ENCODE measurements around the gene SOSTDC1. TPM values are rescaled to one million over a fixed set of nuclear protein-coding genes. Genes with fewer than 3 reads are reported as not detected.

The SOSTDC1 gene
- total and polyA plus RNA-seq, 12 donors = 0.11 to 1.2 (median 0.19) TPM; not detected in 4

GRCh38 chr7:16479161-16479560, 13.6 kb upstream of the SOSTDC1 start:
- WGBS, 4 donors = 78 to 88% (median 80%) methylated on average over 4 of the region's 4 CpGs

GRCh38 chr7:16471933-16472332, 6.4 kb upstream of the SOSTDC1 start:
- no peak for DNase-seq
- H3K4me3 ChIP-seq = no peak overlapping the region
- no peak overlapping the region for H3K27ac ChIP-seq
- TF ChIP-seq POLR2A (IDR thresholded peaks at IDR 0.05) (no peak), CTCF (IDR thresholded peaks at IDR 0.05) (no peak)
- H3K9me3 ChIP-seq (replicated peaks in 1 of 3) = no peaks in the 10 kb centered on the region
- H3K27me3 ChIP-seq = no peaks in the 10 kb centered on the region
- H3K4me1 ChIP-seq (replicated peaks in 1 of 2) = no peaks in the 10 kb centered on the region
- H3K36me3 ChIP-seq (replicated peaks in 1 of 2) = no peaks in the 10 kb centered on the region
- WGBS, 4 donors = 80 to 83% (median 81%) methylated on average over 4 of the region's 4 CpGs
- intact Hi-C loops (cut with DNase I) = no loop called here

More at GRCh38 chr7:16479161-16479560, 13.6 kb upstream of the SOSTDC1 start:
- Histone ChIP-seq H3K27ac (no peak overlapping the region), H3K36me3 (replicated peaks in 1 of 2) (no peaks in the 10 kb centered on the region), H3K4me1 (replicated peaks in 1 of 2) (no peaks in the 10 kb centered on the region), H3K27me3 (no peaks in the 10 kb centered on the region), H3K4me3 (no peak overlapping the region), H3K9me3 (replicated peaks in 1 of 3) (no peaks in the 10 kb centered on the region)
- intact Hi-C loops (cut with DNase I) = no loop called here
- DNase-seq = no peak
- no peak for TF ChIP-seq CTCF (IDR thresholded peaks at IDR 0.05)
- no peak for TF ChIP-seq POLR2A (IDR thresholded peaks at IDR 0.05)

GRCh38 chr7:16463949-16464715, 1.4 kb downstream of the SOSTDC1 start:
- Histone ChIP-seq H3K27ac (no peak overlapping the region), H3K9me3 (replicated peaks in 1 of 3) (no peaks in the 10 kb centered on the region), H3K4me1 (replicated peaks in 1 of 2) (no peaks in the 10 kb centered on the region), H3K27me3 (no peaks in the 10 kb centered on the region), H3K36me3 (replicated peaks in 1 of 2) (no peaks in the 10 kb centered on the region), H3K4me3 (no peak overlapping the region)
- DNase-seq = no peak
- intact Hi-C loops (cut with DNase I) = no loop called here
- 59 to 66% (median 64%) methylated on average over 10 of the region's 10 CpGs for whole genome bisulfite sequencing, 4 donors
- TF ChIP-seq POLR2A (IDR thresholded peaks at IDR 0.05) (no peak), CTCF (IDR thresholded peaks at IDR 0.05) (no peak)

GRCh38 chr7:16463520-16463919, 2.0 kb downstream of the SOSTDC1 start:
- H3K27ac ChIP-seq = no peak overlapping the region
- no peaks in the 10 kb centered on the region for H3K9me3 ChIP-seq (replicated peaks in 1 of 3)
- no peaks in the 10 kb centered on the region for H3K27me3 ChIP-seq
- TF ChIP-seq POLR2A (IDR thresholded peaks at IDR 0.05) (no peak), CTCF (IDR thresholded peaks at IDR 0.05) (no peak)
- no peak for DNase-seq
- intact Hi-C loops (cut with DNase I) = no loop called here
- WGBS, 4 donors = 40 to 51% (median 44%) methylated on average over 2 of the region's 2 CpGs
- H3K36me3 ChIP-seq (replicated peaks in 1 of 2) = no peaks in the 10 kb centered on the region
- no peak overlapping the region for H3K4me3 ChIP-seq
- H3K4me1 ChIP-seq (replicated peaks in 1 of 2) = no peaks in the 10 kb centered on the region
